IMR-90 (cell line): ENCODE measurements around the gene NPAS1. TPM values are rescaled to one million over a fixed set of nuclear protein-coding genes. Genes with fewer than 3 reads are reported as not detected.

ENCODE experiments used
- ATAC-seq: fragments of 200-7000 bp; cut with Tn5 transposase; 2 replicates; pipeline ENCODE4 v1.9.1; 2020; ENCODE audit warnings: low read depth, mild to moderate bottlenecking, moderate library complexity
- BruUV-seq: library from RNA; stranded (reverse); fragments of 400-500 nt; replicated peaks from 2 replicates; lab custom pipeline; 2021; lab: Mats Ljungman, UMichigan
- CTCF ChIA-PET: fragments of 300-600 bp; formaldehyde crosslinking; extraction: SDS; loops from one replicate; lab custom pipeline; 2021; ENCODE audit warnings: antibody characterized with exemption; lab: Yijun Ruan, JAX
- POLR2A ChIA-PET: fragments of 300-600 bp; sonication (Branson Sonifier 250); formaldehyde crosslinking; loops from one replicate; lab custom pipeline; 2022; ENCODE audit warnings: antibody characterized with exemption; ENCODE audit not compliant: unreplicated experiment; lab: Charles Lee
- DNase-seq: peaks from one replicate; pipeline ENCODE4 v3.0.0; 2013
- H2AFZ ChIP-seq: replicated peaks from 2 replicates; pipeline ENCODE3; 2013; ENCODE audit warnings: low read length, mild to moderate bottlenecking; ENCODE audit not compliant: poor library complexity
- H2AK5ac ChIP-seq: 2 replicates; pipeline ENCODE4 v1.6.1; 2013; ENCODE audit warnings: low read depth, low read length, inconsistent platforms
- H2AK9ac ChIP-seq: replicated peaks from 2 replicates; pipeline ENCODE3; 2013; ENCODE audit warnings: mild to moderate bottlenecking, low read depth, low read length, moderate library complexity; ENCODE audit not compliant: poor library complexity
- H2BK120ac ChIP-seq: 2 replicates; pipeline ENCODE4 v1.6.1; 2013; ENCODE audit warnings: low read depth, low read length, inconsistent platforms
- H2BK15ac ChIP-seq: 3 replicates; pipeline ENCODE4 v1.6.1; 2013; ENCODE audit warnings: low read depth, low read length, inconsistent platforms
- H2BK20ac ChIP-seq: 2 replicates; pipeline ENCODE4 v1.6.1; 2013; ENCODE audit warnings: low read depth, mild to moderate bottlenecking, inconsistent platforms, low read length, moderate library complexity
- H2BK5ac ChIP-seq: 2 replicates; pipeline ENCODE4 v1.6.1; 2013; ENCODE audit warnings: mild to moderate bottlenecking, low read depth, low read length, inconsistent platforms; ENCODE audit not compliant: poor library complexity, severe bottlenecking
- H3K14ac ChIP-seq: replicated peaks from 2 replicates; pipeline ENCODE4 v1.6.1; 2013; ENCODE audit warnings: low read depth, low read length, inconsistent platforms
- H3K18ac ChIP-seq: 2 replicates; pipeline ENCODE4 v1.6.1; 2013; ENCODE audit warnings: low read depth, low read length, control low read depth
- H3K23ac ChIP-seq: 2 replicates; pipeline ENCODE4 v1.6.1; 2013; ENCODE audit warnings: low read depth, low read length, inconsistent platforms
- H3K27ac ChIP-seq: 2 replicates; pipeline ENCODE4 v1.5.1; 2013; ENCODE audit warnings: mild to moderate bottlenecking, control low read depth, low read length; ENCODE audit not compliant: insufficient read depth
- H3K27me3 ChIP-seq: 2 replicates; pipeline ENCODE4 v1.6.1; 2013; ENCODE audit warnings: low read length; ENCODE audit not compliant: control insufficient read depth, insufficient read depth
- H3K36me3 ChIP-seq: 2 replicates; pipeline ENCODE4 v1.6.1; 2013; ENCODE audit warnings: low read length, mixed read lengths; ENCODE audit not compliant: control insufficient read depth, insufficient read depth
- H3K4ac ChIP-seq: 2 replicates; pipeline ENCODE4 v1.6.1; 2013; ENCODE audit warnings: low read depth, low read length, inconsistent platforms
- H3K4me1 ChIP-seq: 2 replicates; pipeline ENCODE4 v1.6.1; 2013; ENCODE audit warnings: low read length, mixed read lengths; ENCODE audit not compliant: control insufficient read depth, insufficient read depth
- H3K4me2 ChIP-seq: 2 replicates; pipeline ENCODE4 v1.6.1; 2013; ENCODE audit warnings: low read depth, mild to moderate bottlenecking, control low read depth, low read length, moderate library complexity
- H3K4me3 ChIP-seq: 2 replicates; pipeline ENCODE4 v1.5.1; 2013; ENCODE audit warnings: low read depth, mild to moderate bottlenecking, control low read depth, low read length, moderate library complexity; ENCODE audit not compliant: insufficient read depth
- H3K56ac ChIP-seq: 2 replicates; pipeline ENCODE4 v1.6.1; 2013; ENCODE audit warnings: low read length, inconsistent platforms; ENCODE audit not compliant: insufficient read depth; ENCODE audit errors: extremely low read depth
- H3K79me1 ChIP-seq, 2 experiments: 2 replicates each; pipeline ENCODE4 v1.6.1; 2013; ENCODE audit warnings: low read length in 2 of 2, inconsistent platforms in 1 of 2, low read depth in 1 of 2
- H3K9ac ChIP-seq: 2 replicates; pipeline ENCODE4 v1.6.1; 2013; ENCODE audit warnings: low read depth, low read length, control low read depth
- H3K9me1 ChIP-seq: 2 replicates; pipeline ENCODE4 v1.6.1; 2013; ENCODE audit warnings: low read length, inconsistent platforms; ENCODE audit not compliant: insufficient read depth
- H3K9me3 ChIP-seq: 2 replicates; pipeline ENCODE4 v1.6.1; 2013; ENCODE audit warnings: low read length; ENCODE audit not compliant: control insufficient read depth, insufficient read depth
- H4K20me1 ChIP-seq: 2 replicates; pipeline ENCODE4 v1.6.1; 2013; ENCODE audit warnings: low read length, inconsistent platforms; ENCODE audit not compliant: insufficient read depth
- H4K5ac ChIP-seq: 2 replicates; pipeline ENCODE4 v1.6.1; 2013; ENCODE audit warnings: mild to moderate bottlenecking, low read depth, low read length, control low read depth
- H4K8ac ChIP-seq, 2 experiments: 2 replicates each; pipeline ENCODE4 v1.6.1; 2013; ENCODE audit warnings: low read depth in 2 of 2, low read length in 2 of 2, control low read depth in 1 of 2, inconsistent platforms in 1 of 2
- H4K91ac ChIP-seq: 2 replicates; pipeline ENCODE4 v1.6.1; 2013; ENCODE audit warnings: low read depth, low read length, inconsistent platforms; ENCODE audit not compliant: insufficient read depth
- FOS ChIP-seq: fragments of 150-350 bp; IDR thresholded peaks from 2 replicates; pipeline ENCODE4 v1.6.1; 2016; ENCODE audit warnings: low read depth, low read length
- POLR2A ChIP-seq: IDR thresholded peaks from 2 replicates; pipeline ENCODE4 v1.6.1; 2012; ENCODE audit warnings: mild to moderate bottlenecking, low read depth, low read length
- RFX5 ChIP-seq: IDR thresholded peaks from 2 replicates; pipeline ENCODE4 v1.8.0; 2012; ENCODE audit warnings: low read depth, mild to moderate bottlenecking, low read length, moderate library complexity
- WGBS, 2 experiments: methylation state at CpG; one replicate each; pipeline versions ENCODE4 v1.1.5 to v1.1.7; 2013; ENCODE audit warnings: missing lambda C conversion rate in 2 of 2; ENCODE audit not compliant: insufficient read length in 1 of 2; ENCODE audit errors: extremely low coverage in 2 of 2; 5-methylcytosine and 5-hydroxymethylcytosine counted together
- dilution Hi-C: fragments of 300-500 bp; cut with HindIII; formaldehyde crosslinking; loops from one replicate; pipeline ENCODE4 v1.14.3; 2018; ENCODE audit warnings: low sequenced_read_pairs; ENCODE audit not compliant: unreplicated experiment
- in situ Hi-C: fragments of 300-500 bp; cut with MboI; formaldehyde crosslinking; loops from 3 replicates; pipeline ENCODE4 v1.14.3; 2019; ENCODE audit warnings: low sequenced_read_pairs, inconsistent platforms, mixed read lengths
- intact Hi-C: fragments of 100-400 bp; cut with micrococcal nuclease; formaldehyde crosslinking; loops from 2 replicates; pipeline ENCODE4 v1.10.0; 2022
- polyA plus RNA-seq, 3 experiments: library from polyadenylated mRNA; depleted of rRNA; stranded (reverse); fragments of >200 nt; gene quantifications; 2 replicates each; pipeline ENCODE4 v1.2.3, GENCODE V29; 2012; ENCODE audit warnings: low replicate concordance in 1 of 3
- total RNA-seq: library from RNA; depleted of rRNA; stranded (reverse); fragments of >200 nt; gene quantifications from 2 replicates; pipeline ENCODE4 v1.2.3, GENCODE V29; 2012
- TF ChIP-seq, protein P1 (sequence below): fragments of 150-350 bp; IDR thresholded peaks from 2 replicates; pipeline ENCODE4 v1.6.1; 2016; ENCODE audit warnings: low read depth, mild to moderate bottlenecking, low read length, moderate library complexity, borderline replicate concordance

Gene NPAS1
- total and polyA plus RNA-seq, 2 of the 4 experiments (the other 2 are of a cell fraction): 0.36 to 5.7 TPM

DNA sequence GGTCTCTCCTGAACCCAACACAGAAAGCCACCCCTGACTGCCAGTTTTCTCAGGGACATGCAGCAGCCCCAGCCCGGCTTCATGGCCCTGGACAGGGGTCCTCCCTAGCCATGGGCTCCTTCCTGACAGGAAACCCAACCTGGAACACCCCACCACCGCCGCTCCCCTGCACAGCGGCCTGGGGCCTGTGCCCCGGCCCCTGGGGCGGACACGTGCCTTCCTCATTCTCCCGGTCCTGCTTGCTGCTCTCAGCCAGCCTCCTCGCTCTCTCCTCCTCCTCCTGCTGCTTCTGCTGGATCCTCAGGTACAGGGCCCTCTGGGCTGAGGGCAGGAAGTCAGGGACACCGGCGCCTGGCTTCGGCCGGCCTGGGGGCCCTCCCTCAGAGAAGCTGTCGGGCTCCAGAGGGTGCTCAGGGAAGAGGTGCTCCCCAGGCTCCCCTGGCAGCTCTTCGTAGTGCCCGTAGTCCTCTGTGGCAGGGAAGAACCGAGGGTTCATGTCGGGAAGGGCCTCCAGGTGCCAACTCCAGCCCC, 49.3 kb downstream of the NPAS1 start:
- ChIA-PET CTCF (interaction anchor here (1.6 kb wide), 1 partner anchor 11 kb away, joined by 3 read pairs; no protein-coding TSS in a partner anchor), POLR2A (no interaction called here)
- Histone ChIP-seq H3K36me3 (peaks cover 68% of the 10 kb centered on the region), H3K9me3 (no peaks in the 10 kb centered on the region), H3K4me3 (no peak overlapping the region), H2BK15ac (no peak overlapping the region), H4K8ac (no peak overlapping the region), H4K5ac (no peak overlapping the region), H2BK5ac (no peak overlapping the region), H3K79me1 (peaks cover 4 to 53% of the 10 kb centered on the region in 2 experiments; a peak in 3 of 4 replicates), H3K56ac (no peak overlapping the region), H4K20me1 (peaks cover 12% of the 10 kb centered on the region), H3K27ac (no peak overlapping the region), H2AK9ac (no peak overlapping the region), H4K91ac (no peak overlapping the region), H2AK5ac (no peak overlapping the region), H3K4ac (no peak overlapping the region), H3K27me3 (no peaks in the 10 kb centered on the region), H3K4me2 (no peak overlapping the region), H3K14ac (no peak overlapping the region), H3K9me1 (0 out of 2 replicates have a peak, but pooled peaks cover under 1% of the 10 kb centered on the region), H3K18ac (no peak overlapping the region), H2BK20ac (no peak overlapping the region), H2BK120ac (no peak overlapping the region), H3K9ac (no peak overlapping the region), H2AFZ (no peak overlapping the region), H3K4me1 (no peaks in the 10 kb centered on the region), H3K23ac (no peak overlapping the region)
- in situ Hi-C loops: no loop called here
- WGBS, 2 experiments: 87% methylated on average over 5 of the region's 18 CpGs; no CpG with 5 or more reads in 1 of the 2 experiments
- no peak for DNase-seq
- dilution Hi-C loops: no loop called here
- TF ChIP-seq POLR2A (no peak), FOS (no peak), RFX5 (no peak)
- TF ChIP-seq, protein P1, sequence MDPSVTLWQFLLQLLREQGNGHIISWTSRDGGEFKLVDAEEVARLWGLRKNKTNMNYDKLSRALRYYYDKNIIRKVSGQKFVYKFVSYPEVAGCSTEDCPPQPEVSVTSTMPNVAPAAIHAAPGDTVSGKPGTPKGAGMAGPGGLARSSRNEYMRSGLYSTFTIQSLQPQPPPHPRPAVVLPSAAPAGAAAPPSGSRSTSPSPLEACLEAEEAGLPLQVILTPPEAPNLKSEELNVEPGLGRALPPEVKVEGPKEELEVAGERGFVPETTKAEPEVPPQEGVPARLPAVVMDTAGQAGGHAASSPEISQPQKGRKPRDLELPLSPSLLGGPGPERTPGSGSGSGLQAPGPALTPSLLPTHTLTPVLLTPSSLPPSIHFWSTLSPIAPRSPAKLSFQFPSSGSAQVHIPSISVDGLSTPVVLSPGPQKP: no peak
- intact Hi-C loops: no loop called here
- no peak for ATAC-seq
- no TSS peak for BruUV-seq
